ENCODE data around the gene ALG2. TPM values are rescaled to one million over a fixed set of nuclear protein-coding genes. Genes with fewer than 3 reads are reported as not detected.

ALG2 gene
- total RNA-seq: 29.3 and 38.0 TPM in 2 replicates

GRCh38 chr9:99221621-99222415 is at the start of gene ALG2, which contains the start of gene SEC61B:
TSS of gene ALG2 (minus strand) at chr9:99221942. CDS start at chr9:99221894, 48 bp downstream.
TSS of gene SEC61B (plus strand) at chr9:99222282. CDS start at chr9:99222364, 82 bp downstream.

Other genes with a start within 250 kb of the ALG2 start
- gene TGFBR1, start 116.8 kb downstream of the ALG2 start, total RNA-seq: 55.0 and 56.1 TPM in 2 replicates
- 172 and 233 TPM in 2 replicates for gene SEC61B, start 340 bp upstream of the ALG2 start, total RNA-seq

All from mesangial cell (primary cell).